GM23338 (cell line): Measurements from ENCODE around the gene SETDB1. TPM values are rescaled to one million over a fixed set of nuclear protein-coding genes. Genes with fewer than 3 reads are reported as not detected.

ENCODE experiments used
- ATAC-seq: fragments of 200-7000 bp; cut with Tn5 transposase; 3 replicates; pipeline ENCODE4 v1.9.1; 2020
- DNase-seq: peaks from one replicate; pipeline ENCODE4 v3.0.0-alpha.2; 2015; ENCODE audit warnings: low spot score
- H2AFZ ChIP-seq: fragments of 200-600 bp; sonication (generic); 2 replicates; pipeline ENCODE4 v1.8.0; 2016; ENCODE audit warnings: antibody characterized with exemption, mild to moderate bottlenecking, moderate library complexity
- H3F3A ChIP-seq: fragments of 200-600 bp; sonication (generic); replicated peaks from 2 replicates; pipeline ENCODE4 v1.8.0; 2017; ENCODE audit warnings: antibody characterized with exemption, mixed run types, low read depth
- H3K27ac ChIP-seq: fragments of 200-600 bp; sonication (generic); 2 replicates; pipeline ENCODE4 v1.6.1; 2016; ENCODE audit warnings: low read depth
- H3K27me3 ChIP-seq: fragments of 200-600 bp; sonication (generic); 2 replicates; pipeline ENCODE4 v1.8.0; 2016; ENCODE audit warnings: mild to moderate bottlenecking, mixed run types, moderate library complexity; ENCODE audit not compliant: insufficient read depth
- H3K36me3 ChIP-seq: fragments of 200-600 bp; sonication (generic); 2 replicates; pipeline ENCODE4 v1.8.0; 2016; ENCODE audit warnings: mild to moderate bottlenecking; ENCODE audit not compliant: insufficient read depth
- H3K4me1 ChIP-seq: fragments of 200-600 bp; sonication (generic); 2 replicates; pipeline ENCODE4 v1.8.0; 2016; ENCODE audit warnings: mild to moderate bottlenecking, moderate library complexity; ENCODE audit not compliant: insufficient read depth
- H3K4me2 ChIP-seq: fragments of 200-600 bp; sonication (generic); 2 replicates; pipeline ENCODE4 v1.7.1; 2017; ENCODE audit warnings: mixed run types
- H3K4me3 ChIP-seq: fragments of 200-600 bp; sonication (generic); 2 replicates; pipeline ENCODE4 v1.6.1; 2016; ENCODE audit warnings: mixed run types
- H3K79me2 ChIP-seq: fragments of 200-600 bp; sonication (generic); replicated peaks from 2 replicates; pipeline ENCODE4 v1.8.0; 2017; ENCODE audit warnings: mild to moderate bottlenecking; ENCODE audit not compliant: insufficient read depth
- H3K9me2 ChIP-seq: fragments of 200-600 bp; sonication (generic); 2 replicates; pipeline ENCODE4 v1.8.0; 2017; ENCODE audit not compliant: insufficient read depth
- H4K20me1 ChIP-seq: fragments of 200-600 bp; sonication (generic); replicated peaks from 2 replicates; pipeline ENCODE4 v1.8.0; 2017; ENCODE audit warnings: mild to moderate bottlenecking; ENCODE audit not compliant: insufficient read depth
- H3K27ac Mint-ChIP-seq: 2 replicates; pipeline ENCODE4 v1.8.0; 2020; ENCODE audit warnings: inconsistent platforms, mild to moderate bottlenecking, moderate library complexity, mixed read lengths
- H3K27me3 Mint-ChIP-seq: 3 replicates; pipeline ENCODE4 v1.8.0; 2022; ENCODE audit warnings: low read depth, mild to moderate bottlenecking, moderate library complexity, mixed read lengths, inconsistent platforms; ENCODE audit not compliant: insufficient read depth, poor library complexity
- H3K36me3 Mint-ChIP-seq: 3 replicates; pipeline ENCODE4 v1.8.0; 2021; ENCODE audit warnings: low read depth, mild to moderate bottlenecking, inconsistent platforms, moderate library complexity, mixed read lengths
- H3K4me1 Mint-ChIP-seq: 3 replicates; pipeline ENCODE4 v1.8.0; 2020; ENCODE audit warnings: mild to moderate bottlenecking, inconsistent platforms, mixed read lengths
- H3K4me3 Mint-ChIP-seq: 3 replicates; pipeline ENCODE4 v1.8.0; 2021; ENCODE audit warnings: moderate library complexity, mild to moderate bottlenecking, inconsistent platforms, mixed read lengths
- H3K9me3 Mint-ChIP-seq: 3 replicates; pipeline ENCODE4 v1.8.0; 2020; ENCODE audit warnings: moderate library complexity, mild to moderate bottlenecking, inconsistent platforms, mixed read lengths
- POLR2AphosphoS5 ChIP-seq: IDR thresholded peaks from 2 replicates; pipeline ENCODE4 v1.6.1; 2016; ENCODE audit warnings: antibody characterized with exemption, low read depth
- STAT1 ChIP-seq: IDR thresholded peaks from one replicate; pipeline ENCODE4 v1.6.1; 2016; ENCODE audit warnings: antibody characterized with exemption; ENCODE audit not compliant: unreplicated experiment
- ZNF114 ChIP-seq: fragments of 250-450 bp; sonication (Bioruptor Pico); IDR thresholded peaks from 2 replicates; pipeline ENCODE4 v1.5.0; 2020; ENCODE audit warnings: mild to moderate bottlenecking, moderate library complexity
- ZNF331 ChIP-seq: fragments of 250-450 bp; sonication (Bioruptor Pico); IDR thresholded peaks from 2 replicates; pipeline ENCODE4 v1.5.0; 2020; ENCODE audit warnings: low read depth, mild to moderate bottlenecking, moderate library complexity
- polyA plus RNA-seq: library from polyadenylated mRNA; unstranded; fragments of >200 nt; fragmentation: Nextera tagmentation; extraction: Ambion mirVana; gene quantifications from 2 replicates; pipeline ENCODE4 v1.2.1, GENCODE V29; 2016
- total RNA-seq: library from RNA; depleted of rRNA; stranded (reverse); fragments of >200 nt; shearing (Covaris generic); gene quantifications from 2 replicates; pipeline ENCODE4 v1.2.3, GENCODE V29; 2014; rRNA removed
- TF ChIP-seq, protein P1 (sequence below), 2 experiments: fragments of 200-600 bp in 1 of 2; sonication (generic) in 1 of 2; conservative IDR thresholded peaks; 2 replicates each; pipeline versions ENCODE4 v1.5.1 to v1.6.1; 2016 to 2017; ENCODE audit warnings: antibody characterized with exemption in 2 of 2, low read depth in 2 of 2, mild to moderate bottlenecking in 2 of 2, moderate library complexity in 1 of 2
- TF ChIP-seq, protein P2 (sequence below): IDR thresholded peaks from 2 replicates; pipeline ENCODE4 v1.6.1; 2016; ENCODE audit warnings: antibody characterized with exemption

SETDB1 gene
- total and polyA plus RNA-seq, 2 experiments from 2014 or later = 16.9 to 47.4 TPM

DNA sequence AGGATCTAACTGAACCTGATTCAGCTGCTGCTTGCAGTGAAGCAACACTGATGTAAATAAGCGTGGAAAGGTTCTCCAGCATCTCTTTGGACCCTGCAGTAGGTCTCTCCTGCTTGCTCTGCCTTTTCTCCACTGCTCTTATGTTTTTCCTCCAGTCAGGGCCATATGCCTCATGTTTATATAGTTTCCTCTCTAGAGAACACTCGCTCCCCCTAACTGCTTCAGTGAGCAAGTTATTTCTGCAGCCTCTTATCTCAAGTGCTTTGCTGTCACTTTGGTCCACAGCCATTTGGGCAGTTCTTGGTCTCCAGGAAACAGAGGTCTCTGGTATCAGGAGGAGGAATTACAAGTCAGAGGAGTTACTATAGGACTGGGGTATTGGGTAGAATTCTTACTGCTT lies 87.4 kb downstream of the SETDB1 start:
- H3K4me1 Mint-ChIP-seq = peaks cover 8% of the 10 kb centered on the region; the same call in 2 of the 3 replicates
- H3K4me2 ChIP-seq = no peak overlapping the region
- H3K36me3 ChIP-seq = no peaks in the 10 kb centered on the region
- ATAC-seq (no peak), DNase-seq (no peak)
- H3K9me3 Mint-ChIP-seq = no peaks in the 10 kb centered on the region
- peaks cover 3% of the 10 kb centered on the region; the same call in 2 of the 3 replicates for H3K36me3 Mint-ChIP-seq
- H3K4me1 ChIP-seq = peaks cover 3% of the 10 kb centered on the region; the same call in 1 of the 2 replicates
- H4K20me1 ChIP-seq = no peaks in the 10 kb centered on the region; the same call in 1 of the 2 replicates
- TF ChIP-seq, protein P1, sequence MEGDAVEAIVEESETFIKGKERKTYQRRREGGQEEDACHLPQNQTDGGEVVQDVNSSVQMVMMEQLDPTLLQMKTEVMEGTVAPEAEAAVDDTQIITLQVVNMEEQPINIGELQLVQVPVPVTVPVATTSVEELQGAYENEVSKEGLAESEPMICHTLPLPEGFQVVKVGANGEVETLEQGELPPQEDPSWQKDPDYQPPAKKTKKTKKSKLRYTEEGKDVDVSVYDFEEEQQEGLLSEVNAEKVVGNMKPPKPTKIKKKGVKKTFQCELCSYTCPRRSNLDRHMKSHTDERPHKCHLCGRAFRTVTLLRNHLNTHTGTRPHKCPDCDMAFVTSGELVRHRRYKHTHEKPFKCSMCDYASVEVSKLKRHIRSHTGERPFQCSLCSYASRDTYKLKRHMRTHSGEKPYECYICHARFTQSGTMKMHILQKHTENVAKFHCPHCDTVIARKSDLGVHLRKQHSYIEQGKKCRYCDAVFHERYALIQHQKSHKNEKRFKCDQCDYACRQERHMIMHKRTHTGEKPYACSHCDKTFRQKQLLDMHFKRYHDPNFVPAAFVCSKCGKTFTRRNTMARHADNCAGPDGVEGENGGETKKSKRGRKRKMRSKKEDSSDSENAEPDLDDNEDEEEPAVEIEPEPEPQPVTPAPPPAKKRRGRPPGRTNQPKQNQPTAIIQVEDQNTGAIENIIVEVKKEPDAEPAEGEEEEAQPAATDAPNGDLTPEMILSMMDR (conservative IDR thresholded peaks at IDR 0.05; ENCODE audit: low read depth in 2 of 2) = no peak
- TF ChIP-seq STAT1 (no peak), ZNF331 (CRISPR knock-in tag) (no peak), POLR2AphosphoS5 (no peak), ZNF114 (no peak)
- TF ChIP-seq, protein P2, sequence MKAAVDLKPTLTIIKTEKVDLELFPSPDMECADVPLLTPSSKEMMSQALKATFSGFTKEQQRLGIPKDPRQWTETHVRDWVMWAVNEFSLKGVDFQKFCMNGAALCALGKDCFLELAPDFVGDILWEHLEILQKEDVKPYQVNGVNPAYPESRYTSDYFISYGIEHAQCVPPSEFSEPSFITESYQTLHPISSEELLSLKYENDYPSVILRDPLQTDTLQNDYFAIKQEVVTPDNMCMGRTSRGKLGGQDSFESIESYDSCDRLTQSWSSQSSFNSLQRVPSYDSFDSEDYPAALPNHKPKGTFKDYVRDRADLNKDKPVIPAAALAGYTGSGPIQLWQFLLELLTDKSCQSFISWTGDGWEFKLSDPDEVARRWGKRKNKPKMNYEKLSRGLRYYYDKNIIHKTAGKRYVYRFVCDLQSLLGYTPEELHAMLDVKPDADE = no peak
- H3K27ac Mint-ChIP-seq = no peak overlapping the region
- H3K27ac ChIP-seq = no peak overlapping the region
- no peak overlapping the region for H3K4me3 ChIP-seq
- no peak overlapping the region for H3K4me3 Mint-ChIP-seq
- H3K79me2 ChIP-seq = peaks cover 15% of the 10 kb centered on the region
- peaks cover 3% of the 10 kb centered on the region; the same call in 1 of the 2 replicates for H3F3A ChIP-seq
- no peaks in the 10 kb centered on the region for H3K27me3 ChIP-seq
- H2AFZ ChIP-seq = no peak overlapping the region
- H3K27me3 Mint-ChIP-seq = peaks cover 2% of the 10 kb centered on the region
- H3K9me2 ChIP-seq = no peaks in the 10 kb centered on the region

Other genes starting within 250 kb of the SETDB1 start
- gene GOLPH3L, start 229.2 kb upstream of the SETDB1 start, total RNA-seq = 28.9 and 29.6 TPM in 2 replicates
- 23.5 and 24.6 TPM in 2 replicates for gene GOLPH3L, start 229.2 kb upstream of the SETDB1 start, polyA plus RNA-seq
- gene HORMAD1, start 205.5 kb upstream of the SETDB1 start, total RNA-seq = not detected in 2 replicates
- gene HORMAD1, start 205.5 kb upstream of the SETDB1 start, polyA plus RNA-seq = not detected in 2 replicates
- gene CTSS, start 160.6 kb upstream of the SETDB1 start, total RNA-seq = not detected in 2 replicates
- 0.16 TPM in 1 of 2 replicates, not detected in the other for gene CTSS, start 160.6 kb upstream of the SETDB1 start, polyA plus RNA-seq
- 1.7 and 2.8 TPM in 2 replicates for gene CTSK, start 118.1 kb upstream of the SETDB1 start, total RNA-seq
- 2.7 and 3.3 TPM in 2 replicates for gene CTSK, start 118.1 kb upstream of the SETDB1 start, polyA plus RNA-seq
- 30.3 and 31.9 TPM in 2 replicates for gene ARNT, start 49.8 kb upstream of the SETDB1 start, total RNA-seq
- gene ARNT, start 49.8 kb upstream of the SETDB1 start, polyA plus RNA-seq = 10.5 and 11.4 TPM in 2 replicates
- not detected in 2 replicates for gene CTXND2, start 39.2 kb upstream of the SETDB1 start, total RNA-seq
- not detected in 2 replicates for gene CTXND2, start 39.2 kb upstream of the SETDB1 start, polyA plus RNA-seq
- 120 and 122 TPM in 2 replicates for gene CERS2, start 48.5 kb downstream of the SETDB1 start, total RNA-seq
- gene CERS2, start 48.5 kb downstream of the SETDB1 start, polyA plus RNA-seq = 75.1 and 83.3 TPM in 2 replicates
- gene ANXA9, start 55.9 kb downstream of the SETDB1 start, total RNA-seq = 1.7 and 2.2 TPM in 2 replicates
- gene ANXA9, start 55.9 kb downstream of the SETDB1 start, polyA plus RNA-seq = 1.0 and 1.4 TPM in 2 replicates
- gene MINDY1, start 80.5 kb downstream of the SETDB1 start, total RNA-seq = 9.7 and 10.3 TPM in 2 replicates
- 4.2 and 4.5 TPM in 2 replicates for gene MINDY1, start 80.5 kb downstream of the SETDB1 start, polyA plus RNA-seq
- 23.7 and 33.2 TPM in 2 replicates for gene PRUNE1, start 82.1 kb downstream of the SETDB1 start, total RNA-seq
- 14.7 and 16.7 TPM in 2 replicates for gene PRUNE1, start 82.1 kb downstream of the SETDB1 start, polyA plus RNA-seq
- 1.2 and 2.4 TPM in 2 replicates for gene BNIPL, start 110.2 kb downstream of the SETDB1 start, total RNA-seq
- gene BNIPL, start 110.2 kb downstream of the SETDB1 start, polyA plus RNA-seq = 0.59 and 0.91 TPM in 2 replicates
- gene C1orf56, start 121.4 kb downstream of the SETDB1 start, total RNA-seq = 1.6 and 3.9 TPM in 2 replicates
- 26.3 and 27.8 TPM in 2 replicates for gene C1orf56, start 121.4 kb downstream of the SETDB1 start, polyA plus RNA-seq
- gene CDC42SE1, start 133.3 kb downstream of the SETDB1 start, total RNA-seq = 44.9 and 49.1 TPM in 2 replicates
- 18.3 and 18.4 TPM in 2 replicates for gene CDC42SE1, start 133.3 kb downstream of the SETDB1 start, polyA plus RNA-seq
- 10.6 and 11.3 TPM in 2 replicates for gene MLLT11, start 134.0 kb downstream of the SETDB1 start, total RNA-seq
- 19.7 and 22.6 TPM in 2 replicates for gene MLLT11, start 134.0 kb downstream of the SETDB1 start, polyA plus RNA-seq
- gene GABPB2, start 144.4 kb downstream of the SETDB1 start, total RNA-seq = 2.6 and 2.8 TPM in 2 replicates
- 0.82 and 1.1 TPM in 2 replicates for gene GABPB2, start 144.4 kb downstream of the SETDB1 start, polyA plus RNA-seq
- gene SEMA6C, start 220.3 kb downstream of the SETDB1 start, total RNA-seq = 12.3 and 24.4 TPM in 2 replicates
- 6.2 and 8.5 TPM in 2 replicates for gene SEMA6C, start 220.3 kb downstream of the SETDB1 start, polyA plus RNA-seq
- gene TNFAIP8L2, start 230.3 kb downstream of the SETDB1 start, total RNA-seq = not detected in 2 replicates
- 0.40 and 0.49 TPM in 2 replicates for gene TNFAIP8L2, start 230.3 kb downstream of the SETDB1 start, polyA plus RNA-seq
- gene LYSMD1, start 239.5 kb downstream of the SETDB1 start, total RNA-seq = 5.7 and 6.4 TPM in 2 replicates
- gene LYSMD1, start 239.5 kb downstream of the SETDB1 start, polyA plus RNA-seq = 3.6 and 4.0 TPM in 2 replicates
- gene SCNM1, start 239.8 kb downstream of the SETDB1 start, total RNA-seq = 26.3 and 27.1 TPM in 2 replicates
- 88.9 and 92.3 TPM in 2 replicates for gene SCNM1, start 239.8 kb downstream of the SETDB1 start, polyA plus RNA-seq
- gene TMOD4, start 249.6 kb downstream of the SETDB1 start, total RNA-seq = 1.3 TPM in 1 of 2 replicates, not detected in the other
- gene TMOD4, start 249.6 kb downstream of the SETDB1 start, polyA plus RNA-seq = not detected in 2 replicates